Naive B cell (primary cell): ENCODE measurements around the gene SDK1. TPM values are rescaled to one million over a fixed set of nuclear protein-coding genes. Genes with fewer than 3 reads are reported as not detected.

ENCODE experiments used
- ATAC-seq, 2 donors: fragments of 150-1000 bp; cut with Tn5 transposase; 2 replicates each; pipeline ENCODE4 v1.10.0; 2021; ENCODE audit warnings: low read depth in 2 of 2, mild to moderate bottlenecking in 2 of 2, moderate library complexity in 2 of 2
- DNase-seq: peaks from one replicate; pipeline ENCODE4 v3.0.0; 2022
- H3K27ac Mint-ChIP-seq, 6 donors: one replicate each; pipeline ENCODE4 v1.8.0; 2020 to 2022; ENCODE audit warnings: mild to moderate bottlenecking in 6 of 6, mixed read lengths in 6 of 6, moderate library complexity in 5 of 6, inconsistent platforms in 2 of 6
- H3K27me3 Mint-ChIP-seq, 3 donors: one replicate each; pipeline ENCODE4 v1.8.0; 2021 to 2022; ENCODE audit warnings: mixed read lengths in 3 of 3, mild to moderate bottlenecking in 1 of 3
- H3K36me3 Mint-ChIP-seq, 2 donors: one replicate each; pipeline ENCODE4 v1.8.0; 2020 to 2022; ENCODE audit warnings: mixed read lengths in 2 of 2, inconsistent platforms in 1 of 2, mild to moderate bottlenecking in 1 of 2
- H3K4me1 Mint-ChIP-seq, 3 donors: one replicate each; pipeline ENCODE4 v1.8.0; 2020 to 2022; ENCODE audit warnings: mixed read lengths in 3 of 3, inconsistent platforms in 1 of 3, mild to moderate bottlenecking in 1 of 3, moderate library complexity in 1 of 3
- H3K4me3 Mint-ChIP-seq, 8 donors: one replicate each; pipeline ENCODE4 v1.8.0; 2020 to 2022; ENCODE audit warnings: mild to moderate bottlenecking in 8 of 8, mixed read lengths in 8 of 8, moderate library complexity in 8 of 8, inconsistent platforms in 2 of 8
- H3K9me3 Mint-ChIP-seq, 7 donors: one replicate each; pipeline ENCODE4 v1.8.0; 2020 to 2022; ENCODE audit warnings: mixed read lengths in 7 of 7, mild to moderate bottlenecking in 5 of 7, inconsistent platforms in 2 of 7, moderate library complexity in 1 of 7
- polyA plus RNA-seq, 6 donors: library from polyadenylated mRNA; unstranded; fragments of 300-500 nt; fragmentation: Illumina TruSeq; gene quantifications; one replicate each; pipeline ENCODE4 v1.2.3, GENCODE V29; 2021; ENCODE audit warnings: low read depth in 6 of 6

SDK1 gene
- polyA plus RNA-seq, 6 donors from 2014 or later = 0.15 to 0.60 (median 0.38) TPM; not detected in 2

DNA sequence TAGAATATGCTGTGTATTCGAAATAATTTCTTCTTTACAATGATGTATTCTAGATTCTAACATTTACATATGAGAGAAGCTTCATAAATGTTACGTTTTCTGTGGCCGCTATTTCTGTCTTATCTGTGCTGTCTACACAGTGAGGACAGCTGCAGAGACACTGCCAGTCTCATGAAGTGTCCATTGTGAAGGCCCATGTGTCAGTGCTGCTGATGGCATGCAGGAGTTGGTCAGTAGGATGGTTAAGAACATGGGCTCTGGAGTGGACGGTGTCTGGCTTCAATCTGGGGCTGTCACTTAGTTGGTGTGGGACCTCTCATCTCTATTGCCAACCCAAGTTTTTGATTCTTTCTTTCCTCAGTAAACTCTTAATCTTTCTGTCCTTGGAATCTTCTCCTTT is 137.3 kb downstream of the SDK1 start:
- DNase-seq = no peak
- no peaks in the 10 kb centered on the region for H3K9me3 Mint-ChIP-seq
- ATAC-seq = no peak
- H3K27me3 Mint-ChIP-seq = peaks cover 8 to 22% (median 10%) of the 10 kb centered on the region in 3 donors
- no peaks in the 10 kb centered on the region for H3K4me1 Mint-ChIP-seq
- no peak overlapping the region for H3K4me3 Mint-ChIP-seq
- no peaks in the 10 kb centered on the region for H3K36me3 Mint-ChIP-seq
- no peak overlapping the region for H3K27ac Mint-ChIP-seq

DNA sequence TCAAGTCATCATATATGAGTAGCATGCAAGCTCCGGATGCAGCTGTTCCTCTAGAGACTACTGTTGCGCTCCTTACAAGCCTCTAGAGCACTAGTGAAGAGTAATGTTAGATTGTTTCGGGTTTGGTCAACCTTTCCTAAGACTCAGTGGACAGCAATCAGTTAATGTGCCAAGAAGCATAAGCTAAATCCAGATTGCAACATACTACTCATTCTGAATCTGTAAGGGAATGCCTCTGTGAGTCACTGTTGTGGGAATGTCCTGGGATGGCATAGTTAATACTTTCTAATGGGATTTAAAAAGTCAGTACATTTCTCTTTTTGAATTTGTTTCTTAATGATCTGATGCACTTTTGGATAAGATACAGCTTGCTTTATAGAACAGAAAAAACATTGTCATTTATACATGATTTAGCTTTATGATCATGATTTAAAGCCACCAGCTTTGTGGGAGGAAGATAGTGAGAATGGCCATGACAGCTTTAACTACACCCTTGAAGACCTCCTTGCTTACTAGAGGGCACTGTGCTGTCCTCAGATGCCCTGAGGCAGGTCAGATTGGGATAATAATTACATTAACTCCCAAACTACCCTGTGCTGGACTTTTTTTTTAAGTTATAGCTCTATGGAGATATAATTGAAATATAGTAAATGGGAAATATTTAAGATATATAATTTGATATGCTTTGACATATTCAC is 138.4 kb downstream of the SDK1 start:
- H3K9me3 Mint-ChIP-seq = peaks cover 0 to 6% (median 4%) of the 10 kb centered on the region in 7 donors

DNA sequence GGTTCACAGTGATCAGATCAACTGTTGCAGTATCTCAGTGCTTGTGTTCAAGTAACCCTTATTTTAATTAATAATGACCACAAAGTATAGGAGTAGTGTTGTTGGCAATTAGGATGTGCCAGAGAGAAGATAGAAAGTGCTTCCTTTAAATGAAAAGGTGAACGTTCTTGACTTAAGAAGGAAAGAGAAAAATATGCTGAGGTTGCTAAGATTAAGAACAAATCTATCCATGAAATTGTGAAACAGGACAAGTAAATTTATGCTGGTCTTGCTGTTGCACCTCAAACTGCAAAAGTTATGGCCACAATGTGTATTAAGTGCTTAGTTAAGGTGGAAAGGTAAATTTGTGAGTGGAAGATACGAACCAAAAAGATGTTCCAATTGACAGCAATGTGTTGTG is 139.5 kb downstream of the SDK1 start:
- Mint-ChIP-seq H3K27me3 (peaks cover 10 to 31% (median 16%) of the 10 kb centered on the region in 3 donors), H3K27ac (no peak overlapping the region), H3K4me3 (no peak overlapping the region), H3K36me3 (peaks cover 6 to 10% of the 10 kb centered on the region in 2 donors), H3K4me1 (no peaks in the 10 kb centered on the region), H3K9me3 (peaks cover 1 to 12% (median 7%) of the 10 kb centered on the region in 7 donors)
- no peak for ATAC-seq
- DNase-seq = no peak

More for the DNA sequence above, 138.4 kb downstream of the SDK1 start:
- Mint-ChIP-seq H3K36me3 (peaks cover 6 to 7% of the 10 kb centered on the region in 2 donors), H3K27ac (no peak overlapping the region), H3K27me3 (peaks cover 10 to 28% (median 15%) of the 10 kb centered on the region in 3 donors), H3K4me3 (no peak overlapping the region), H3K4me1 (no peaks in the 10 kb centered on the region)
- DNase-seq (no peak), ATAC-seq (no peak)

DNA sequence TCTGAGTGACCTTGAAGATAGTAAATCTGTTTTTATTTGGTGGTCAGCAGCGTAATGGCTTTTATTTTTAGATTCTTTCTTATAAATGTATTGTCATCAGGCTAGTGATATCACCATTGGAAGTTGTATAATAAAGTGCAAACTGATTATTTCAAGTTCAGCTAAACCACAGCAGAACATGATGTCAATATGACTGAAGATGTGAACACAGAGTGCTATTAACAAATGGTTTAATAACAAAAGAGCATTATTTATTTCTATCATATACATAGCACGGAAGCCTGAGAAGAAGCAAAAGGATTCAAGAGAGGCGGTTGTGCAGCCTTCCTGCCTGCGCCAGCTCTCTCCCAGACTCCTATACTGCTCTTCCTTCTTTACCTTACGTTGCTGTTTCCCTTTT is 142.7 kb downstream of the SDK1 start:
- DNase-seq (no peak), ATAC-seq (no peak)
- H3K4me3 Mint-ChIP-seq = no peak overlapping the region
- H3K36me3 Mint-ChIP-seq = peaks cover 6 to 16% of the 10 kb centered on the region in 2 donors
- no peaks in the 10 kb centered on the region for H3K4me1 Mint-ChIP-seq
- H3K9me3 Mint-ChIP-seq = peaks cover 9 to 32% (median 17%) of the 10 kb centered on the region in 7 donors
- no peak overlapping the region for H3K27ac Mint-ChIP-seq
- H3K27me3 Mint-ChIP-seq = peaks cover 10 to 33% (median 16%) of the 10 kb centered on the region in 3 donors

DNA sequence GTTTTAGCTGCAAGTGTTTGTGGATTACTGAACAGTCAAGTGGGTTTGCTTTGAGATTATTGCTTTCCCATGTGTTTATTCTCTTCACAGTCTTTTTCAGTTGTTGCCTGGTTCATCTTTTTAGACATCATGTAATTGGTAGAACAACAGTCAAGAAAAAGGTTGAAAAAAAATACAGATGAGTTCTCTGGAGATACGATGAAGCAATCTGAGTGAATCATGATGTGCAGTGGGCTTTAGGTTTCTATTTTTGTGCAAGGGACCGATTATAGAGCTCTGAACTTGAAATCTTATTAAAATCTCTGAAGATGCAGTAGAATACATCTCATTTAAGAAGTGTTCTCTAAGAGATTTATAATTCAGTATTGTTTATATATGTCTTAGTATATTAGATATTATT is 145.7 kb downstream of the SDK1 start:
- peaks cover 8 to 20% (median 8%) of the 10 kb centered on the region in 3 donors for H3K27me3 Mint-ChIP-seq
- DNase-seq (no peak), ATAC-seq (no peak)
- no peak overlapping the region for H3K4me3 Mint-ChIP-seq
- peaks cover 9 to 32% (median 17%) of the 10 kb centered on the region in 7 donors for H3K9me3 Mint-ChIP-seq
- peaks cover 6 to 16% of the 10 kb centered on the region in 2 donors for H3K36me3 Mint-ChIP-seq
- no peak overlapping the region for H3K27ac Mint-ChIP-seq
- no peaks in the 10 kb centered on the region for H3K4me1 Mint-ChIP-seq

DNA sequence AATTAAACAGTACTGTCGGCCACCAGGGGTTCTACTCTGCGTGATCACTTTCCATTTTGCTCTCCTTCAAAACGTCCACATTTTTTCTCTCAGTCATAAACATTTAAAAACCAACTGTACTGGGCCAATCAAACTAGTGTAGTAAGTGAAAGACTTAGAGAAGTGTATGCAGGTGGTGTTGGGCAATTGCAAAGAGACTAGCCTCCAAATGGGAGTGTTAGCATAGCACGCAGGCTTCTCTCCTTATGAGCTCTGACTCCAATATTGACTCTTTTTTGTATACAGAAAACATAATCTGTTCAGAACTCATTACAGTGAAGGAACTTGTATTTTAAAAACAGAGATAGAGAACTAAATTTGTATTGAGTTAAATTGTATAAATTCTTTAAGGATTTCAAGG is 150.6 kb downstream of the SDK1 start:
- Mint-ChIP-seq H3K27ac (no peak overlapping the region), H3K4me1 (no peaks in the 10 kb centered on the region), H3K9me3 (peaks cover 0 to 10% (median 6%) of the 10 kb centered on the region in 7 donors), H3K4me3 (no peak overlapping the region), H3K27me3 (peaks cover 13 to 27% (median 16%) of the 10 kb centered on the region in 3 donors), H3K36me3 (no peaks in the 10 kb centered on the region)
- ATAC-seq (no peak), DNase-seq (no peak)

DNA sequence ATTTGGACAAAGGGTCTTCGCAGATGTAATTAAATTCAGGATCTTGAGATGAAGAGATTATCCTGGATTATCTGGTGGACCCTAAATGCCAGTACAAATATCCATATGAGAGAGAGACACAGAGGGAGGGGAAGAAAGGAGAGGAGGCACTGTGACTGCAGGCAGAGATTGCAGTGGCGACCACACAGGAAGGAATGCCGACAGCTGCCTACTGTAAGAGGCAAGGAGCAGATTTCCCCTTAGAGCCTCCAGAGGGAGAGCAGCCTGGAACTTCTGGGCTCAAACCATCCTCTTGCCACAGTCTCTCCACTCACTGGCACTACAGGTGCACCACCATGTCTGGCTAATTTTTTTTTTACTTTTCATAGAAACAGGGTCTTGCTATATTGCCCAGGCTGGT is 152.3 kb downstream of the SDK1 start:
- H3K27me3 Mint-ChIP-seq = peaks cover 17 to 44% (median 33%) of the 10 kb centered on the region in 3 donors
- H3K4me3 Mint-ChIP-seq = no peak overlapping the region
- peaks cover 0 to 5% (median 3%) of the 10 kb centered on the region in 7 donors for H3K9me3 Mint-ChIP-seq
- no peak for DNase-seq
- ATAC-seq = no peak
- no peak overlapping the region for H3K27ac Mint-ChIP-seq
- H3K36me3 Mint-ChIP-seq = no peaks in the 10 kb centered on the region
- no peaks in the 10 kb centered on the region for H3K4me1 Mint-ChIP-seq

DNA sequence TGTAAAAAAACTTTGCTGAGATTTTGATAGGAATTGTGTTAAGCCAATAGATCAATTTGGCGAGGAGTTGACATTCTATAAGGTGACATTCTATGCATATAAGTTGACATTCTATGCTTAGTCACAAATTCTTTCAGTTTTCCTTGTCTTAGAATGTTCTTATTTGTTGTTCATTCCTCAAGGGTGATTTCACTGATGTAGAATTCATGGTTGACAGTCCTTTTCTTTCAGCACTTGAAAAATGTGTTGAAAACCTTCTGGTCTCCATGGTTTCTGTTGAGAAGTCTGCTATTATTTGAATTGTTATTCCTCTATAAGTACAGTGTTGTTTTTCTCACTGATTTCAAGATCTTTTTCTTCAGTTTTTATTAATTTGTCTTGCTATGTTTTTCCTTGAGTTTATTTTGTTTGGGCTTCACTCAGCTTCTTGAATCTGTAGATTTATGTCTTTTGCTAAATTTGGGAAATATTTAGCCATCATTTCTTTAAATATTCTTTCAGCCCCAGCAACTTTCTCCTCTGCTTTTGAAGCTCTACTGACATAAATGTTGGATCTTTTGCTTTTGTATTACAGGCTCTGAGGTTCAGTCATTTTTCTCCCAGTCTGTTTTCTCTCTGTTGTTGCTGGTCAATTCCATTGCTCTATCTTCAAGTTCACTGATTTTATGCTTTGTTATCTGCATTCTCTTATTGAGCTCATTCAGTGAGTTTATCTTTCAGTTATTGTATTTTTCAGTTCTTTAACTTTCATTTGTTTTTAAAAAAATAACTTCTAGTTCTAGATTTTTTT is 154.9 kb downstream of the SDK1 start:
- DNase-seq (no peak), ATAC-seq (no peak)
- Mint-ChIP-seq H3K27ac (no peak overlapping the region), H3K9me3 (peaks cover 0 to 5% (median 2%) of the 10 kb centered on the region in 7 donors), H3K4me3 (no peak overlapping the region), H3K27me3 (peaks cover 10 to 47% (median 35%) of the 10 kb centered on the region in 3 donors), H3K4me1 (no peaks in the 10 kb centered on the region), H3K36me3 (no peaks in the 10 kb centered on the region)

DNA sequence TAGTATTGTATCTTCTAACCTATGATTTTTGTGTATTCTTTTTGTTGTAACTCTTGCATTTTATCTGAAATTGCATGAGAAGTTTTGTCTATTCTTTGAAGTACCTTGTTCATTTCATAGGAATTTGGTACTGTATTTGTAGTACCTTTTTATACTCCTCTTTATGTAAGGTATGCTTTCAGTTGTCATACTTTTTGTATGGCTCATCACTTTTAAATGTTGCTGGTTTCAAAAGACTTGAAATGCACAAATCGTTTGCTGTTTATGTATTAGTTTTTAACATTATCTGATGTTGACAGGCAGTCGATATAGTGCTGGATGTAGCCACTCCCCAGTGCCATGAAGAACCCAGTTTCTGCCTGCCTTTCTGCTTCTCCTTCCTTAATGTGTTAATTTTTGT is 158.1 kb downstream of the SDK1 start:
- H3K27ac Mint-ChIP-seq = no peak overlapping the region
- ATAC-seq = no peak
- H3K36me3 Mint-ChIP-seq = no peaks in the 10 kb centered on the region
- no peak for DNase-seq
- no peaks in the 10 kb centered on the region for H3K4me1 Mint-ChIP-seq
- peaks cover 18 to 57% (median 43%) of the 10 kb centered on the region in 3 donors for H3K27me3 Mint-ChIP-seq
- peaks cover 0 to 5% (median 2%) of the 10 kb centered on the region in 7 donors for H3K9me3 Mint-ChIP-seq
- H3K4me3 Mint-ChIP-seq = no peak overlapping the region

DNA sequence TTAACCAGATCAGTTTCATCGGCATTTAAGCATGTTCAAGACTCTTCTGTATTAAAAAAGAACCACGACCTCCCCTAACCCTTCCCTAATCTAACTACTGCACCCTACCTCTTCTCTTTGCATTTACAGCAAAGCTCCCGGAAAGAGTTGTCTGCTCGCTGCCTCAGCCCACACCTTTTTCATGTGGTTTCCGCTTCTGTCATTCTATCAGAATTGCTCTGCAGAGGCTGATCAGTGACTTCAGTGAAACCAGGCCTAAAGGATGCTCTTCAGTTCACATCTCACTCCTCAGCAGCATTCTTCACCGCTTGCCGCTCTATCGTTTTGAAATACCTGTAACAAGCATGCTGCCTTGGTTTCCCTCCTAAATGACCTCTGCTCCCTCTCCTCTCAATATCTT is 160.9 kb downstream of the SDK1 start:
- Mint-ChIP-seq H3K4me3 (peak overlapping the region in 1 of 8 donors; percentile 30), H3K36me3 (no peaks in the 10 kb centered on the region), H3K9me3 (peaks cover 0 to 5% (median 0%) of the 10 kb centered on the region in 7 donors), H3K27ac (no peak overlapping the region), H3K4me1 (no peaks in the 10 kb centered on the region), H3K27me3 (peaks cover 18 to 55% (median 35%) of the 10 kb centered on the region in 3 donors)
- ATAC-seq (no peak), DNase-seq (no peak)

DNA sequence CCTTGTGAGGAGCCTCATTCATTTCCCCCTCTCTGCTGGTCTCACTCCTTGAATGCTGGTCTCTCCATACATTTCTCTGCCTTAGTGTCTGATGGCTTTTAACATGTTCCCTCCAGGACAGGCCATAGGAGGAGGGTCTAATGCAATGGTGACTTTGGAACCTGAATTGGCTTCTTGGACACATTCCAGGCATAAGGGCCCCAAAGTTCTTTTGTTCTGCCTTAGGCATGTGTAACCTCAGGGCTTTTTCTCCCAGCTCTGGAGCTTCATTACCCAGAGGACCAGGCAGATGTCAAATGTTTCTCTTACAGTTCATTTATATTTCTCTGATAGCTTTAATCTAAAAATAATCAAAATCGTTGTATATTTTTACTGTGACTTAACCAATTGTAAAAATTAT is 162.6 kb downstream of the SDK1 start:
- DNase-seq (no peak), ATAC-seq (no peak)
- Mint-ChIP-seq H3K4me3 (no peak overlapping the region), H3K4me1 (no peaks in the 10 kb centered on the region), H3K27ac (no peak overlapping the region), H3K27me3 (peaks cover 19 to 43% (median 19%) of the 10 kb centered on the region in 3 donors), H3K36me3 (no peaks in the 10 kb centered on the region), H3K9me3 (no peaks in the 10 kb centered on the region)

DNA sequence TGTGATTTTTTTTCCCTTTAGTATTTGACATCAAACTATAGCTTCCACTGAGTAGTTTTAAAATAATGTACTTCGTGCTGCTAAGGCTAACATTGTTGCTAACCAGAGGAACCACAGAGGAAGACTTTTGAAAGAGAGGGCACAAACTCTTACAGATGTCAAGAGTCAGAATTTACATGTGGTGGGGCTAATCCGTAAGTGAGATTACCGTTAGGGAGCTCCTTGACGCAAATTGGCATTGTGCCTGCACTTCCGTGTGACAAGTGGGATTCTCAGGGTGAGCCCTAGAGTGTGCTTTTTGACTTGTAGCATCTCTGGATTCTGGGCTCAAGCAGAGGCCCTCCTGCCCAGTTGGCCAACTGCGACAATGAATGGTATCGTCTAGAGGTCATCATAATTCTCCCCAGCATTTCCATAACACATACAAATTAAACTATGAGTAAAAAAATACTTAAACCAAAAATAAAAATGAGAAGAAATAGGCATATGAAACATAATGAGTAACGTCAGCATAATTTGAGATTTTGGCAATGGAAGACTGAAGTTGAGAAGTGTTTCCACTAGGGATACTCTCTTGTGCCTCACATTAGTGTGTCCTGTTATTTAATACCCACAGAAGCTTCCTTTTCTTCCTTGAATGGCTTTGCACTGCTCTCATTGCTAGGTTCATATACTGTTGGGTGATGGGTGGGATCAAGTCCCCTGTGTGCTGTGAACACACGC is 164.0 kb downstream of the SDK1 start:
- Mint-ChIP-seq H3K9me3 (no peaks in the 10 kb centered on the region), H3K27me3 (peaks cover 19 to 35% (median 20%) of the 10 kb centered on the region in 3 donors), H3K36me3 (no peaks in the 10 kb centered on the region), H3K27ac (no peak overlapping the region), H3K4me1 (no peaks in the 10 kb centered on the region), H3K4me3 (no peak overlapping the region)
- no peak for ATAC-seq
- DNase-seq = no peak

DNA sequence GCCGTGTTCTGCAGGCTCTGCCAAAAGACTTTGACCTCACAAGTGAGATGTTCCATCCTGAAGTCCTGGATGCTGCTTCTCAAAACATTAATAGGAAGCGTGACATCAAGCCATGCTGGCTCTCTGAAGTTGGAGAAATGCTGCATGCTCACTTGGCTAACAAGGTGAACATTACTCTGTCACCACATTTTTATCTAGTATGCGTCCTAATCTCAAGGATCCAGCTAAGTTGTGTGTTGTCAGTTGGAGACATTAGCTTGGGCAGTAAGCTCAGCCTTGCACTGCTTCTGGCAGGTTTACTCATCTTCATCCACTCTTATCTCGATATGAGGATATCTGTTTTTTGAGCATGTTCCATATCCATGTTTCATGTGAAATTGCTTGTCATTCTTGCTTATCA is 165.2 kb downstream of the SDK1 start:
- ATAC-seq = no peak
- no peak for DNase-seq
- Mint-ChIP-seq H3K4me1 (no peaks in the 10 kb centered on the region), H3K4me3 (no peak overlapping the region), H3K36me3 (no peaks in the 10 kb centered on the region), H3K27me3 (peaks cover 19 to 32% (median 20%) of the 10 kb centered on the region in 3 donors), H3K9me3 (no peaks in the 10 kb centered on the region), H3K27ac (no peak overlapping the region)
